NCI-H1417 treated with DMSO at 0.1 percent for 48 hours (cell line): ENCODE measurements around the gene PCYT1B.
"Not testable (repeated sequence)": the region's sequence is repeated elsewhere in the genome, so short reads cannot be mapped to it uniquely, and the experiment has no call there.

Source experiments
- DNase-seq: peaks from one replicate; lab custom pipeline; 2025; lab: John Stamatoyannopoulos, UW

The PCYT1B gene

GRCh38 chrX:24646006-24646405, 1.1 kb downstream of the PCYT1B start:
- no peak for DNase-seq

GRCh38 chrX:24643116-24643515, 4.0 kb downstream of the PCYT1B start:
- DNase-seq, result no peak

GRCh38 chrX:24629701-24630100, 17.4 kb downstream of the PCYT1B start:
- no peak for DNase-seq

- DNase-seq, result no peak
These were observed 27.5 kb downstream of the PCYT1B start for GRCh38 chrX:24619647-24620046.

GRCh38 chrX:24610516-24610915, 36.6 kb downstream of the PCYT1B start:
- no peak for DNase-seq

- no peak for DNase-seq
These were observed 39.5 kb downstream of the PCYT1B start for GRCh38 chrX:24607616-24608015.

- not testable (repeated sequence) for DNase-seq
These were observed 41.2 kb downstream of the PCYT1B start for GRCh38 chrX:24605941-24606340.

GRCh38 chrX:24603191-24603590, 44.0 kb downstream of the PCYT1B start:
- DNase-seq, result no peak

GRCh38 chrX:24601858-24602257, 45.3 kb downstream of the PCYT1B start:
- no peak for DNase-seq

- DNase-seq, result no peak
These were observed 52.6 kb downstream of the PCYT1B start for GRCh38 chrX:24594501-24594900.

- no peak for DNase-seq
These were observed 57.0 kb downstream of the PCYT1B start for GRCh38 chrX:24590111-24590510.

GRCh38 chrX:24577091-24577490, 70.1 kb downstream of the PCYT1B start:
- DNase-seq, result no peak

- DNase-seq, result no peak
These were observed 71.7 kb downstream of the PCYT1B start for GRCh38 chrX:24575496-24575895.

GRCh38 chrX:24574743-24575142, 72.4 kb downstream of the PCYT1B start:
- DNase-seq, result no peak

- DNase-seq, result no peak
These were observed 80.0 kb downstream of the PCYT1B start for GRCh38 chrX:24567169-24567568.

GRCh38 chrX:24566240-24566639, 80.9 kb downstream of the PCYT1B start:
- no peak for DNase-seq

- no peak for DNase-seq
These were observed 83.7 kb downstream of the PCYT1B start for GRCh38 chrX:24563291-24564010.

- no peak for DNase-seq
These were observed 86.0 kb downstream of the PCYT1B start for GRCh38 chrX:24561121-24561520.

- DNase-seq, result no peak
These were observed 94.1 kb downstream of the PCYT1B start for GRCh38 chrX:24553011-24553410.

- no peak for DNase-seq
These were observed 97.0 kb downstream of the PCYT1B start for GRCh38 chrX:24550166-24550565.

GRCh38 chrX:24547961-24548360, 99.2 kb downstream of the PCYT1B start:
- no peak for DNase-seq

GRCh38 chrX:24542756-24543155, 104.4 kb downstream of the PCYT1B start:
- DNase-seq, result no peak

GRCh38 chrX:24536551-24536950, 110.6 kb downstream of the PCYT1B start:
- no peak for DNase-seq

- DNase-seq, result peak; percentile 27
These were observed 118.5 kb downstream of the PCYT1B start for GRCh38 chrX:24528605-24529004.
